Osteocyte (in vitro differentiated cells): ENCODE results near the gene GPC6. TPM values are rescaled to one million over a fixed set of nuclear protein-coding genes. Genes with fewer than 3 reads are reported as not detected.

Source experiments
- DNase-seq: peaks from one replicate; pipeline ENCODE4 v3.0.0; 2021; ENCODE audit warnings: mixed read lengths; ENCODE audit not compliant: unreplicated experiment; ENCODE audit errors: extremely low spot score
- H3K27ac Mint-ChIP-seq: one replicate; pipeline ENCODE4 v1.8.0; 2021; ENCODE audit warnings: mild to moderate bottlenecking, mixed read lengths; ENCODE audit not compliant: unreplicated experiment
- H3K27me3 Mint-ChIP-seq: one replicate; pipeline ENCODE4 v1.8.0; 2021; ENCODE audit warnings: mixed read lengths; ENCODE audit not compliant: unreplicated experiment
- H3K36me3 Mint-ChIP-seq: one replicate; pipeline ENCODE4 v1.8.0; 2021; ENCODE audit warnings: mixed read lengths; ENCODE audit not compliant: unreplicated experiment
- H3K4me1 Mint-ChIP-seq: one replicate; pipeline ENCODE4 v1.8.0; 2021; ENCODE audit warnings: mixed read lengths; ENCODE audit not compliant: unreplicated experiment
- H3K4me3 Mint-ChIP-seq: one replicate; pipeline ENCODE4 v1.8.0; 2021; ENCODE audit warnings: mild to moderate bottlenecking, moderate library complexity, mixed read lengths; ENCODE audit not compliant: unreplicated experiment
- H3K9me3 Mint-ChIP-seq: one replicate; pipeline ENCODE4 v1.8.0; 2021; ENCODE audit warnings: mixed read lengths; ENCODE audit not compliant: unreplicated experiment
- CTCF ChIP-seq: fragments of 200-600 bp; sonication (generic); IDR thresholded peaks from 2 replicates; pipeline ENCODE4 v1.5.0; 2021; ENCODE audit warnings: antibody characterized with exemption, mild to moderate bottlenecking, moderate library complexity
- total RNA-seq: library from RNA; stranded (reverse); gene quantifications from 2 replicates; pipeline ENCODE4 v1.2.1, GENCODE V29; 2021

Gene GPC6
- total RNA-seq, 1 donor from 2014 or later = 125 TPM

DNA sequence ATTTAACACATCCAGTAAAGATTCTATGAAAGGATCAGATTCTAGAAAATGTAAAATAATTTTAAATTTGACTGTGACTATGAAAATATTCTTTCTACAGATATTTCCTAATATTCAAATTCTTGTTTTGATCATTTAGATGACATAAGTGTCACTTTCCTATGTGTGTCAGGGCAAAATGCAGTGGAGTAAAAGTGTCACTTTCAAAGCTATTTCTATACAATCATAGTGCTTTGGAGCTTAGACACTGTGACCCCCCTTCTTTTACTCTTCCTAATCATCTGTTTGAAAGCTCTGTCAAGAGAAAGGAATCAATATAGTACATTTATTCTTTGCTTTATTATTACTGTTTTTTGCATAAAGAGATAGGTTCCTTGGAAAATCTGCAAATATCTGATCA lies 760.9 kb downstream of the GPC6 start:
- no peak for DNase-seq
- Mint-ChIP-seq H3K4me3 (no peak overlapping the region), H3K36me3 (peaks cover 5% of the 10 kb centered on the region), H3K9me3 (peaks cover 4% of the 10 kb centered on the region), H3K27ac (no peak overlapping the region), H3K4me1 (peaks cover 18% of the 10 kb centered on the region), H3K27me3 (no peaks in the 10 kb centered on the region)
- TF ChIP-seq CTCF = no peak

- no peak for TF ChIP-seq CTCF
- Mint-ChIP-seq H3K36me3 (peaks cover 2% of the 10 kb centered on the region), H3K4me1 (peaks cover 26% of the 10 kb centered on the region), H3K9me3 (peaks cover 4% of the 10 kb centered on the region), H3K27me3 (no peaks in the 10 kb centered on the region), H3K4me3 (no peak overlapping the region), H3K27ac (no peak overlapping the region)
- no peak for DNase-seq
Measured at GRCh38 chr13:93991569-93991968, 765.0 kb downstream of the GPC6 start.

DNA sequence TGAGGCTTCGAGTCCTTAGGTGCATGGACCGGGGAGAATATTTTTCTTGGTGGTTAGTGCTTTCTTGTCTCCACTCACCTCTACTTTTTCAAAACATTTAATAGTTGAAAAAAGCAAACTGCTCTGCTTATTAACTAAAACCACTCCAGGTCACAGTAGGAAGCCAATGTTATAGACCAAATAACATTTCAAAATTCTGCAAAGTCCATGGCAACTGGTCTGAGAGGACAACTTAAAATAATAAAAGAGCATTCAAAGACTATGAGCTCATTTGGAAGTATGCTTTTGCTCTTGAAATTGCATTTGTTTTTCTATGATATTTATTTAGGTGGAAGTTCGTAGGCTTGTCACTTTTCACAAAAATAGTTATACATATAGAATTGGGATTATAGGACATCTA lies 769.9 kb downstream of the GPC6 start:
- Mint-ChIP-seq H3K27me3 (no peaks in the 10 kb centered on the region), H3K4me3 (no peak overlapping the region), H3K27ac (peak overlapping the region; percentile 74), H3K9me3 (peaks cover 12% of the 10 kb centered on the region), H3K4me1 (peaks cover 35% of the 10 kb centered on the region), H3K36me3 (peaks cover 9% of the 10 kb centered on the region)
- TF ChIP-seq CTCF = no peak
- no peak for DNase-seq

DNA sequence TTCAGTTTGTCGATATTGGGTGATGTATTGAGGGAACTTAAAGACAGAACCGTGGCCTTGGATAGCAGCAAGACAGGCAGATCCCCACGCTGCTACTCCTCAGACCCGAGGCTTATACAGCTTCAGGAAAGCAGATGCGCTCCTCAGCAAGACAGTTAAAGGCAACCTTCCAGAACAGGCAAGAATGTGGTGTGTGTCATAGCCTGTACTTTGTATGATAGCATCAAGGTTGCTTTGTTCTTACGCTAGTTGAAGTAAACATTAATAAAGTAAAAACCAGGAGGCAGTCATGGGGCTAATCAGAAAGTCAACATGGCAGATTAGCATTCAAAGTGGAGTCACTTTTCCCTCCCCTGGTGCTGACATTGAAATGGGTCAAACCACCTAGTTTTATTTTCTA lies 779.7 kb downstream of the GPC6 start:
- Mint-ChIP-seq H3K4me3 (no peak overlapping the region), H3K27me3 (no peaks in the 10 kb centered on the region), H3K36me3 (peaks cover 7% of the 10 kb centered on the region), H3K27ac (peak overlapping the region; percentile 49), H3K9me3 (peaks cover 4% of the 10 kb centered on the region), H3K4me1 (peaks cover 37% of the 10 kb centered on the region)
- no peak for TF ChIP-seq CTCF
- DNase-seq = no peak

- H3K27ac Mint-ChIP-seq = no peak overlapping the region
- no peaks in the 10 kb centered on the region for H3K27me3 Mint-ChIP-seq
- no peak overlapping the region for H3K4me3 Mint-ChIP-seq
- no peak for TF ChIP-seq CTCF
- H3K4me1 Mint-ChIP-seq = peaks cover 45% of the 10 kb centered on the region
- peaks cover 4% of the 10 kb centered on the region for H3K9me3 Mint-ChIP-seq
- peaks cover 7% of the 10 kb centered on the region for H3K36me3 Mint-ChIP-seq
- DNase-seq = no peak
Measured at GRCh38 chr13:94007072-94007471, 780.5 kb downstream of the GPC6 start.
